Keratinocyte (primary cell): ENCODE results near the gene MTCL1.

Experiments
- CTCF ChIP-seq, 3 experiments: IDR thresholded peaks in 1 of 3; conservative IDR thresholded peaks in 1 of 3; optimal IDR thresholded peaks in 1 of 3; 2 replicates in 2 of 3; 3 replicates in 1 of 3; pipeline versions ENCODE3 to v1.5.1; 2011; ENCODE audit warnings: low read length in 3 of 3, mild to moderate bottlenecking in 3 of 3, moderate library complexity in 2 of 3, control low read depth in 1 of 3, inconsistent platforms in 1 of 3; ENCODE audit not compliant: insufficient read depth in 2 of 3; ENCODE audit errors: extremely low read depth in 1 of 3
- EZH2 ChIP-seq: IDR thresholded peaks from one replicate; pipeline ENCODE4 v1.6.1; 2012; ENCODE audit warnings: inconsistent platforms, mild to moderate bottlenecking, low read length, moderate library complexity

DNA sequence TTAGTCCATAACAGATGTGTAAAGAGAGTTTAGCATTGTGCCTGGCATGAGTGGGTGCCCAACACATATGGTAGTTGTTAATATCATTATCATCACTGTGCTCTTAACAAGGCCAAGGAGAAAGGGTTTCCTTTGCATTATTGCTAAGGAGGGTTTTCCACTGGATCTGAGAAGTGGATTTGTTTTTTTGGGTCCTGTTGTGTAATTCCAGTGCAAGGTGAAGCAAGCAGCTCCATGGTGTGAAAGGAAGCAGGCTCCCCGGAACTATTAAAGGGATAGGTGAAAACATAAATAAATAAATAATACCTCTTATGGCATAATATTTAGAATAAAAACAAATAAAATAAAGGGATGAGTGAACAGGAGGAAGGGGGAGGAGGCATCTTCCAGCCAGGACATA, 65.3 kb downstream of the MTCL1 start:
- TF ChIP-seq CTCF (optimal IDR thresholded peaks at IDR 0.05 in 1 of 3, IDR thresholded peaks at IDR 0.05 in 1 of 3, conservative IDR thresholded peaks at IDR 0.05 in 1 of 3; ENCODE audit: extremely low read depth in 1 of 3, insufficient read depth in 2 of 3, low read length in 3 of 3) (no peak), EZH2 (no peak)
